ENCODE data around the gene C16orf92. TPM values are rescaled to one million over a fixed set of nuclear protein-coding genes. Genes with fewer than 3 reads are reported as not detected.
"Not testable (repeated sequence)": the region's sequence is repeated elsewhere in the genome, so short reads cannot be mapped to it uniquely, and the experiment has no call there.

The C16orf92 gene
- total RNA-seq, 3 donors from 2014 or later = not detected

DNA sequence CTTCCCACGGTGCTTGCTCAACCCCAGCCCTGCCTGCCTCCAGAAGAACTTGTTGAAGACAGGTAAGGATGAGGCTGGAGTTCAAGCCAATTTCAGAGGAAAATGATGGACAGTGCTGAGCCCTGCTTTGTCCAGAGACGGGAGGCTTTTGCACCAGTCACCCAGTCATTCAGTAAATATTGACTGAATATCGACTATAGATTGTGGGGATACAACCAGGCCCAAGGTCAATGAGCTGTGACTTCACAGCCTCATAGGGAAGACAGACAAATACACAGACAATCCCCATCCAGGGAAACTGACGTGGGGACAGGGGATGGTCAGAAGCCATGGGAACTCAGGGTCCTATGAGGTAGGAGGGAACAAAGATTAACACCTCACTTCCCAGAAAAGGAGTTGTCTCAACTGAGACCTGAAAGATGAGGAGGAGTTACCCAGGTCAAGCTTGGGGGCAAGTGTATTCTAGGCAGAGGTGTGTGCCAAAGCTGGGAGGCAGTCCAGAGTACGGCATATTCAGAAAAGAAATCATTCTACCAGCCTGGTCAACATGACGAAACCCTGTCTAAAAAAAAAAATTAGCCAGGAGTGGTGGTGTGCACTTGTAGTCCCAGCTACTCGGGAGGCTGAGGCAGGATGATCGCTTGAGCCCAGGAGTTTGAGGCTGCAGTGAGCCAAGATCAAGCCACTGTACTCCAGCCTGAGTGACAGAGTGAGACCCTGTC, 6.3 kb upstream of the C16orf92 start:
- Histone ChIP-seq H3K4me3 (no peak overlapping the region), H3K27me3 (peaks cover 0 to 3% of the 10 kb centered on the region in 2 donors), H3K27ac (no peak overlapping the region), H3K9me3 (no peaks in the 10 kb centered on the region), H3K36me3 (no peaks in the 10 kb centered on the region), H3K4me1 (no peaks in the 10 kb centered on the region)
- no peak for DNase-seq (ENCODE audit: low spot score in 2 of 2)
- intact Hi-C loops (cut with DNase I; ENCODE audit: low total_unique reads) = loop anchor here (10.0 kb wide), 2 partner anchors 152 to 322 kb away; partner anchors contain the start of gene CDIPT
- TF ChIP-seq POLR2A (IDR thresholded peaks at IDR 0.05) = no peak
- no peak for TF ChIP-seq POLR2AphosphoS5 (IDR thresholded peaks at IDR 0.05)
- TF ChIP-seq, protein P1, sequence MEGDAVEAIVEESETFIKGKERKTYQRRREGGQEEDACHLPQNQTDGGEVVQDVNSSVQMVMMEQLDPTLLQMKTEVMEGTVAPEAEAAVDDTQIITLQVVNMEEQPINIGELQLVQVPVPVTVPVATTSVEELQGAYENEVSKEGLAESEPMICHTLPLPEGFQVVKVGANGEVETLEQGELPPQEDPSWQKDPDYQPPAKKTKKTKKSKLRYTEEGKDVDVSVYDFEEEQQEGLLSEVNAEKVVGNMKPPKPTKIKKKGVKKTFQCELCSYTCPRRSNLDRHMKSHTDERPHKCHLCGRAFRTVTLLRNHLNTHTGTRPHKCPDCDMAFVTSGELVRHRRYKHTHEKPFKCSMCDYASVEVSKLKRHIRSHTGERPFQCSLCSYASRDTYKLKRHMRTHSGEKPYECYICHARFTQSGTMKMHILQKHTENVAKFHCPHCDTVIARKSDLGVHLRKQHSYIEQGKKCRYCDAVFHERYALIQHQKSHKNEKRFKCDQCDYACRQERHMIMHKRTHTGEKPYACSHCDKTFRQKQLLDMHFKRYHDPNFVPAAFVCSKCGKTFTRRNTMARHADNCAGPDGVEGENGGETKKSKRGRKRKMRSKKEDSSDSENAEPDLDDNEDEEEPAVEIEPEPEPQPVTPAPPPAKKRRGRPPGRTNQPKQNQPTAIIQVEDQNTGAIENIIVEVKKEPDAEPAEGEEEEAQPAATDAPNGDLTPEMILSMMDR (IDR thresholded peaks at IDR 0.05) = no peak

DNA sequence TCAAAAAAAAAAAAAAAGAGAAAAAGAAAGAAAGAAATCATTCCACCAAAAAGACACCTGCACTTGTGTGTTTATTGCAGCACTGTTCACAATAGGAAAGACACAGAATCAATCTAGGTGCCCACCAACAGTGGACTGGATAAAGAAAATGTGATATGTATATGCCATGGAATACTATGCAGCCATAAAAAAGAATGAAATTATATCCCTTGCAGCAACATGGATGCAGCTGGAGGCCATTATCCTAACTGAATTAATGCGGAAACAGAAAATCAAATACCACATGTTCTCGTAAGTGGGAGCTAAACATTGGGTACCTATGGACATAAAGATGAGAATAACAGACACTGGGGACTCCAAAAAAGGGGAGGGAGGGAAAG, 5.7 kb upstream of the C16orf92 start:
- no peak for TF ChIP-seq POLR2AphosphoS5 (IDR thresholded peaks at IDR 0.05)
- TF ChIP-seq, protein P1 (IDR thresholded peaks at IDR 0.05) = no peak
- no peak for TF ChIP-seq POLR2A (IDR thresholded peaks at IDR 0.05)

DNA sequence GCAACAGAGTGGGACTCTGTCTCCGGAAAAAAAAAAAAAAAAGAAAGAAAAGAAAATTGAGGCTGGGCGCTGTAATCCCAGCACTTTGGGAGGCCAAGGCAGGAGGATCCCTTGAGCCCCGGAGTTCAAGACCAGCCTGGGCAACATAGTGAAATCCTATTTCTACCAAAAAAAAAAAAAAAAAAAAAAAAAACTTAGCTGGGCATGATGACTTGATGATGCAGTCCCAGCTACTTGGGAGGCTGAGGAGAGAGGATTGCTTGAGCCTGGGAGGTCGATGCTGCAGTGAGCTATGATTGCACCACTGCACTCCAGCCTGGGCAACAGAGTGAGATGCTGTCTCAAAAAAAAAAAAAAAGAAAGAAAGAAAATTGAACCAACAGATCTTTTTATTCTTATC, 5.1 kb upstream of the C16orf92 start:
- intact Hi-C loops (cut with DNase I; ENCODE audit: low total_unique reads) = loop anchor here (10.0 kb wide), 2 partner anchors 153 to 323 kb away; partner anchors contain the start of gene CDIPT
- H3K4me1 ChIP-seq; H3K27me3 ChIP-seq; H3K36me3 ChIP-seq; DNase-seq (ENCODE audit: low spot score in 2 of 2); H3K9me3 ChIP-seq; H3K4me3 ChIP-seq; H3K27ac ChIP-seq: not testable (repeated sequence)

More for the DNA sequence above, 5.7 kb upstream of the C16orf92 start:
- intact Hi-C loops (cut with DNase I; ENCODE audit: low total_unique reads) = loop anchor here (10.0 kb wide), 2 partner anchors 152 to 322 kb away; partner anchors contain the start of gene CDIPT
- no peak for DNase-seq (ENCODE audit: low spot score in 2 of 2)
- no peaks in the 10 kb centered on the region for H3K36me3 ChIP-seq
- H3K4me3 ChIP-seq = no peak overlapping the region
- H3K4me1 ChIP-seq = no peaks in the 10 kb centered on the region
- H3K9me3 ChIP-seq = no peaks in the 10 kb centered on the region
- H3K27ac ChIP-seq = no peak overlapping the region
- no peaks in the 10 kb centered on the region for H3K27me3 ChIP-seq

DNA sequence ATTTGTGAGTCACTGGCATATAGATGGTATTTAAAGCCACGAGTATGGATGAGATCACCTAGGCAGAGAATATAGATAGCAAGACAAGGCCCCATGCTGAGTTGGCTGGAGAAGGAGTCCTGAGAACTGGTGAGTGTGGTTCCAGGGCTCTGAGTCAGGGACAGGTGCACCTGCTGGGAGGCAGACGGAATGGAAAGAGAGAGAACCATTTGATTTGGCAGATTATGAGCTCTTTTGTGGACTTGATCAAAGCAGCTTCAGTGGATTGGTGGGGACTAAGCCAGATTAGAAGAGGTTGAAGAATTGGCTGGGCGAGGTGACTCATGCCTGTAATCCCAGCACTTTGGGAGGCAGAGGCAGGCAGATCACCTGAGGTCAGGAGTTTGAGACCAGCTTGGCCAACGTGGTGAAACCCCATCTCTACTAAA, 4.3 kb upstream of the C16orf92 start:
- DNase-seq (ENCODE audit: low spot score in 2 of 2) = no peak

DNA sequence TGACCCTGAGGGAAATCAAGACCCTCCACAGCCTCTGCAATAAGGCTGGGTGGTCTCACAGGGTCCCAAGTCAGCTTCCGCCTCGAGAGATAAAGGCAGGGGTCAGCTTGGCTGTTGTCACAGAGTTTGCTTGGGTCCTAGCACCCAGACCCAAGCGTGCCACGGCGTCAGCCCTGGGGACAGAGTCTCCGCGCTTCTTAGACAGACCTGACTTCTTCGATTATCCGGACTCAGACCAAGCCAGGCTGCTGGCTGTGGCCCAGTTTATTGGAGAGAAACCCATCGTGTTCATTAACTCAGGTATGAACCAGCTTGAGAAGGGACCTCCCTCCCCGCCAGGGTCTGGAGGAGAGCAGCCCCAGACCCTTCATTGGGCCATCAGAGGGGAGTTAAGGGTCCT, 588 bp downstream of the C16orf92 start:
- H3K36me3 ChIP-seq = no peaks in the 10 kb centered on the region
- intact Hi-C loops (cut with DNase I; ENCODE audit: low total_unique reads) = no loop called here
- TF ChIP-seq, protein P1 (IDR thresholded peaks at IDR 0.05) = no peak

More for the DNA sequence above, 4.3 kb upstream of the C16orf92 start:
- TF ChIP-seq POLR2A (IDR thresholded peaks at IDR 0.05) = no peak
- TF ChIP-seq, protein P1 (IDR thresholded peaks at IDR 0.05) = no peak
- no peak for TF ChIP-seq POLR2AphosphoS5 (IDR thresholded peaks at IDR 0.05)
- no peaks in the 10 kb centered on the region for H3K4me1 ChIP-seq
- no peaks in the 10 kb centered on the region for H3K27me3 ChIP-seq
- no peaks in the 10 kb centered on the region for H3K36me3 ChIP-seq
- intact Hi-C loops (cut with DNase I; ENCODE audit: low total_unique reads) = loop anchor here (10.0 kb wide), 2 partner anchors 154 to 324 kb away; partner anchors contain the start of gene CDIPT
- H3K4me3 ChIP-seq = no peak overlapping the region
- no peak overlapping the region for H3K27ac ChIP-seq
- no peaks in the 10 kb centered on the region for H3K9me3 ChIP-seq

More for the DNA sequence above, 588 bp downstream of the C16orf92 start:
- Histone ChIP-seq H3K4me3 (no peak overlapping the region), H3K27ac (no peak overlapping the region), H3K4me1 (no peaks in the 10 kb centered on the region), H3K27me3 (peaks cover 0 to 29% of the 10 kb centered on the region in 2 donors), H3K9me3 (no peaks in the 10 kb centered on the region)
- no peak for DNase-seq (ENCODE audit: low spot score in 2 of 2)
